GM23338 (cell line): ENCODE results near the gene PGLYRP1. TPM values are rescaled to one million over a fixed set of nuclear protein-coding genes. Genes with fewer than 3 reads are reported as not detected.

Experiments used
- ATAC-seq: fragments of 200-7000 bp; cut with Tn5 transposase; 3 replicates; pipeline ENCODE4 v1.9.1; 2020
- DNase-seq: peaks from one replicate; pipeline ENCODE4 v3.0.0-alpha.2; 2015; ENCODE audit warnings: low spot score
- H2AFZ ChIP-seq: fragments of 200-600 bp; sonication (generic); 2 replicates; pipeline ENCODE4 v1.8.0; 2016; ENCODE audit warnings: antibody characterized with exemption, mild to moderate bottlenecking, moderate library complexity
- H3F3A ChIP-seq: fragments of 200-600 bp; sonication (generic); replicated peaks from 2 replicates; pipeline ENCODE4 v1.8.0; 2017; ENCODE audit warnings: antibody characterized with exemption, mixed run types, low read depth
- H3K27ac ChIP-seq: fragments of 200-600 bp; sonication (generic); 2 replicates; pipeline ENCODE4 v1.6.1; 2016; ENCODE audit warnings: low read depth
- H3K27me3 ChIP-seq: fragments of 200-600 bp; sonication (generic); 2 replicates; pipeline ENCODE4 v1.8.0; 2016; ENCODE audit warnings: mild to moderate bottlenecking, mixed run types, moderate library complexity; ENCODE audit not compliant: insufficient read depth
- H3K36me3 ChIP-seq: fragments of 200-600 bp; sonication (generic); 2 replicates; pipeline ENCODE4 v1.8.0; 2016; ENCODE audit warnings: mild to moderate bottlenecking; ENCODE audit not compliant: insufficient read depth
- H3K4me1 ChIP-seq: fragments of 200-600 bp; sonication (generic); 2 replicates; pipeline ENCODE4 v1.8.0; 2016; ENCODE audit warnings: mild to moderate bottlenecking, moderate library complexity; ENCODE audit not compliant: insufficient read depth
- H3K4me2 ChIP-seq: fragments of 200-600 bp; sonication (generic); 2 replicates; pipeline ENCODE4 v1.7.1; 2017; ENCODE audit warnings: mixed run types
- H3K4me3 ChIP-seq: fragments of 200-600 bp; sonication (generic); 2 replicates; pipeline ENCODE4 v1.6.1; 2016; ENCODE audit warnings: mixed run types
- H3K79me2 ChIP-seq: fragments of 200-600 bp; sonication (generic); replicated peaks from 2 replicates; pipeline ENCODE4 v1.8.0; 2017; ENCODE audit warnings: mild to moderate bottlenecking; ENCODE audit not compliant: insufficient read depth
- H3K9me2 ChIP-seq: fragments of 200-600 bp; sonication (generic); 2 replicates; pipeline ENCODE4 v1.8.0; 2017; ENCODE audit not compliant: insufficient read depth
- H4K20me1 ChIP-seq: fragments of 200-600 bp; sonication (generic); replicated peaks from 2 replicates; pipeline ENCODE4 v1.8.0; 2017; ENCODE audit warnings: mild to moderate bottlenecking; ENCODE audit not compliant: insufficient read depth
- H3K27ac Mint-ChIP-seq: 2 replicates; pipeline ENCODE4 v1.8.0; 2020; ENCODE audit warnings: inconsistent platforms, mild to moderate bottlenecking, moderate library complexity, mixed read lengths
- H3K27me3 Mint-ChIP-seq: 3 replicates; pipeline ENCODE4 v1.8.0; 2022; ENCODE audit warnings: low read depth, mild to moderate bottlenecking, moderate library complexity, mixed read lengths, inconsistent platforms; ENCODE audit not compliant: insufficient read depth, poor library complexity
- H3K36me3 Mint-ChIP-seq: 3 replicates; pipeline ENCODE4 v1.8.0; 2021; ENCODE audit warnings: low read depth, mild to moderate bottlenecking, inconsistent platforms, moderate library complexity, mixed read lengths
- H3K4me1 Mint-ChIP-seq: 3 replicates; pipeline ENCODE4 v1.8.0; 2020; ENCODE audit warnings: mild to moderate bottlenecking, inconsistent platforms, mixed read lengths
- H3K4me3 Mint-ChIP-seq: 3 replicates; pipeline ENCODE4 v1.8.0; 2021; ENCODE audit warnings: moderate library complexity, mild to moderate bottlenecking, inconsistent platforms, mixed read lengths
- H3K9me3 Mint-ChIP-seq: 3 replicates; pipeline ENCODE4 v1.8.0; 2020; ENCODE audit warnings: moderate library complexity, mild to moderate bottlenecking, inconsistent platforms, mixed read lengths
- CREB1 ChIP-seq: fragments of 250-450 bp; sonication (Bioruptor Pico); IDR thresholded peaks from 2 replicates; pipeline ENCODE4 v1.5.0; 2020; ENCODE audit warnings: low read depth, mild to moderate bottlenecking, moderate library complexity
- EZH2 ChIP-seq: fragments of 200-600 bp; sonication (generic); IDR thresholded peaks from one replicate; pipeline ENCODE4 v1.8.0; 2017; ENCODE audit warnings: antibody characterized with exemption, mild to moderate bottlenecking, low read depth; ENCODE audit not compliant: unreplicated experiment
- EZH2phosphoT487 ChIP-seq: fragments of 200-600 bp; sonication (generic); IDR thresholded peaks from one replicate; pipeline ENCODE4 v1.8.1; 2018; ENCODE audit warnings: antibody characterized with exemption; ENCODE audit not compliant: unreplicated experiment
- JUNB ChIP-seq: IDR thresholded peaks from one replicate; pipeline ENCODE4 v1.6.1; 2016; ENCODE audit warnings: antibody characterized with exemption; ENCODE audit not compliant: unreplicated experiment
- NANOG ChIP-seq: IDR thresholded peaks from 2 replicates; pipeline ENCODE4 v1.6.1; 2016; ENCODE audit warnings: antibody characterized with exemption, borderline replicate concordance
- POLR2AphosphoS5 ChIP-seq: IDR thresholded peaks from 2 replicates; pipeline ENCODE4 v1.6.1; 2016; ENCODE audit warnings: antibody characterized with exemption, low read depth
- STAT1 ChIP-seq: IDR thresholded peaks from one replicate; pipeline ENCODE4 v1.6.1; 2016; ENCODE audit warnings: antibody characterized with exemption; ENCODE audit not compliant: unreplicated experiment
- ZNF114 ChIP-seq: fragments of 250-450 bp; sonication (Bioruptor Pico); IDR thresholded peaks from 2 replicates; pipeline ENCODE4 v1.5.0; 2020; ENCODE audit warnings: mild to moderate bottlenecking, moderate library complexity
- ZNF331 ChIP-seq: fragments of 250-450 bp; sonication (Bioruptor Pico); IDR thresholded peaks from 2 replicates; pipeline ENCODE4 v1.5.0; 2020; ENCODE audit warnings: low read depth, mild to moderate bottlenecking, moderate library complexity
- ZNF462 ChIP-seq: fragments of 250-450 bp; sonication (Bioruptor Pico); IDR thresholded peaks from 2 replicates; pipeline ENCODE4 v1.5.0; 2020; ENCODE audit warnings: mild to moderate bottlenecking, moderate library complexity
- polyA plus RNA-seq: library from polyadenylated mRNA; unstranded; fragments of >200 nt; fragmentation: Nextera tagmentation; extraction: Ambion mirVana; gene quantifications from 2 replicates; pipeline ENCODE4 v1.2.1, GENCODE V29; 2016
- total RNA-seq: library from RNA; depleted of rRNA; stranded (reverse); fragments of >200 nt; shearing (Covaris generic); gene quantifications from 2 replicates; pipeline ENCODE4 v1.2.3, GENCODE V29; 2014
- TF ChIP-seq, protein P1 (sequence below): IDR thresholded peaks from 2 replicates; pipeline ENCODE4 v1.6.1; 2016; ENCODE audit warnings: antibody characterized with exemption
- TF ChIP-seq, protein P2 (sequence below), 2 experiments: fragments of 200-600 bp in 1 of 2; sonication (generic) in 1 of 2; conservative IDR thresholded peaks; 2 replicates each; pipeline versions ENCODE4 v1.5.1 to v1.6.1; 2016 to 2017; ENCODE audit warnings: antibody characterized with exemption in 2 of 2, low read depth in 2 of 2, mild to moderate bottlenecking in 2 of 2, moderate library complexity in 1 of 2
- TF ChIP-seq, protein P3 (sequence below): IDR thresholded peaks from one replicate; pipeline ENCODE4 v1.6.1; 2018; ENCODE audit warnings: antibody characterized with exemption; ENCODE audit not compliant: unreplicated experiment

The PGLYRP1 gene
- total and polyA plus RNA-seq, 2 experiments from 2014 or later, result not detected

DNA sequence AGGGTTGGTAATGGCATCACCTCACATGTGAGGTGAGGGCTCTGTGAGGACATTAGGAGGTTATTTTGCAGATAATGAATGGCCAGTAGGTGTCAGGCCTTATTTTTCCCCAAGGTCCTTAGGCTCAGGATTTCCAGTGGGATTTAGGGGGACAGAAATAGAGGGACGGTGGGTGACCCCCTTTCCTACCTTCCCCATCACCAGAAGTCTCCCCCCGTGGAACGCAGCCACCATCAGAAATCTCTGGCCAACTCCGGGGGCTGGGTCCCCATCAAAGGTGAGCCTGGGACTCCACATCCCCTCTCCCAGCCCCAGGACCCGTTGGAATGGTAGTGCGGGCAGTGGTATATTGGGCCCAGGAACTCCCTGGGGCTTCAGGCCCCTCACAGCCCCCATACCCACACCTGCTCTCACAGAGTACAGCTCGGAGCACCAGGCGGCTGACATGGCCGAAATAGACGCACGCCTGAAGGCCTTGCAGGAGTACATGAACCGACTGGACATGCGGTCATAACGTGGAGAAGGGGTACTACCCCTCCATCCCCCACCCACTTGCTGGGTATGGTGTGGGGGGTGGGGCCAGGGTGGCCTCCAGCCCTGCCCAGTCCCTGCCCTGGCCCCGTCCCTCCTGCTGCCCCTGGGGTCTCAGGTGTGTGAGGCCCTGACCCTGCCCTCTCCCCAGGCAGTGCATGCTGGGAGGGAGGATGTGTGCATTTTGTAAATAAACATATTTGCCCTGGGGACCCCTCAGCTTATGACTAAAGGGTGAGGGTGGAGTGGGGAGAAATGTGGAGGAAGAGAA, 4.8 kb downstream of the PGLYRP1 start:
- H3K27ac ChIP-seq, result no peak overlapping the region
- no peak overlapping the region for H2AFZ ChIP-seq
- no peaks in the 10 kb centered on the region for H3F3A ChIP-seq
- no peak overlapping the region for H3K4me2 ChIP-seq
- Mint-ChIP-seq H3K27ac (no peak overlapping the region), H3K27me3 (peaks cover 29% of the 10 kb centered on the region), H3K4me3 (no peak overlapping the region), H3K36me3 (peaks cover 6% of the 10 kb centered on the region; the same call in 2 of the 3 replicates), H3K4me1 (peaks cover 32% of the 10 kb centered on the region), H3K9me3 (no peaks in the 10 kb centered on the region)
- no peak for TF ChIP-seq STAT1
- TF ChIP-seq CREB1, result no peak
- no peak for TF ChIP-seq EZH2phosphoT487
- TF ChIP-seq, protein P1, sequence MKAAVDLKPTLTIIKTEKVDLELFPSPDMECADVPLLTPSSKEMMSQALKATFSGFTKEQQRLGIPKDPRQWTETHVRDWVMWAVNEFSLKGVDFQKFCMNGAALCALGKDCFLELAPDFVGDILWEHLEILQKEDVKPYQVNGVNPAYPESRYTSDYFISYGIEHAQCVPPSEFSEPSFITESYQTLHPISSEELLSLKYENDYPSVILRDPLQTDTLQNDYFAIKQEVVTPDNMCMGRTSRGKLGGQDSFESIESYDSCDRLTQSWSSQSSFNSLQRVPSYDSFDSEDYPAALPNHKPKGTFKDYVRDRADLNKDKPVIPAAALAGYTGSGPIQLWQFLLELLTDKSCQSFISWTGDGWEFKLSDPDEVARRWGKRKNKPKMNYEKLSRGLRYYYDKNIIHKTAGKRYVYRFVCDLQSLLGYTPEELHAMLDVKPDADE, result no peak
- TF ChIP-seq, protein P2, sequence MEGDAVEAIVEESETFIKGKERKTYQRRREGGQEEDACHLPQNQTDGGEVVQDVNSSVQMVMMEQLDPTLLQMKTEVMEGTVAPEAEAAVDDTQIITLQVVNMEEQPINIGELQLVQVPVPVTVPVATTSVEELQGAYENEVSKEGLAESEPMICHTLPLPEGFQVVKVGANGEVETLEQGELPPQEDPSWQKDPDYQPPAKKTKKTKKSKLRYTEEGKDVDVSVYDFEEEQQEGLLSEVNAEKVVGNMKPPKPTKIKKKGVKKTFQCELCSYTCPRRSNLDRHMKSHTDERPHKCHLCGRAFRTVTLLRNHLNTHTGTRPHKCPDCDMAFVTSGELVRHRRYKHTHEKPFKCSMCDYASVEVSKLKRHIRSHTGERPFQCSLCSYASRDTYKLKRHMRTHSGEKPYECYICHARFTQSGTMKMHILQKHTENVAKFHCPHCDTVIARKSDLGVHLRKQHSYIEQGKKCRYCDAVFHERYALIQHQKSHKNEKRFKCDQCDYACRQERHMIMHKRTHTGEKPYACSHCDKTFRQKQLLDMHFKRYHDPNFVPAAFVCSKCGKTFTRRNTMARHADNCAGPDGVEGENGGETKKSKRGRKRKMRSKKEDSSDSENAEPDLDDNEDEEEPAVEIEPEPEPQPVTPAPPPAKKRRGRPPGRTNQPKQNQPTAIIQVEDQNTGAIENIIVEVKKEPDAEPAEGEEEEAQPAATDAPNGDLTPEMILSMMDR (conservative IDR thresholded peaks at IDR 0.05; ENCODE audit: low read depth in 2 of 2), result no peak
- TF ChIP-seq, protein P3, sequence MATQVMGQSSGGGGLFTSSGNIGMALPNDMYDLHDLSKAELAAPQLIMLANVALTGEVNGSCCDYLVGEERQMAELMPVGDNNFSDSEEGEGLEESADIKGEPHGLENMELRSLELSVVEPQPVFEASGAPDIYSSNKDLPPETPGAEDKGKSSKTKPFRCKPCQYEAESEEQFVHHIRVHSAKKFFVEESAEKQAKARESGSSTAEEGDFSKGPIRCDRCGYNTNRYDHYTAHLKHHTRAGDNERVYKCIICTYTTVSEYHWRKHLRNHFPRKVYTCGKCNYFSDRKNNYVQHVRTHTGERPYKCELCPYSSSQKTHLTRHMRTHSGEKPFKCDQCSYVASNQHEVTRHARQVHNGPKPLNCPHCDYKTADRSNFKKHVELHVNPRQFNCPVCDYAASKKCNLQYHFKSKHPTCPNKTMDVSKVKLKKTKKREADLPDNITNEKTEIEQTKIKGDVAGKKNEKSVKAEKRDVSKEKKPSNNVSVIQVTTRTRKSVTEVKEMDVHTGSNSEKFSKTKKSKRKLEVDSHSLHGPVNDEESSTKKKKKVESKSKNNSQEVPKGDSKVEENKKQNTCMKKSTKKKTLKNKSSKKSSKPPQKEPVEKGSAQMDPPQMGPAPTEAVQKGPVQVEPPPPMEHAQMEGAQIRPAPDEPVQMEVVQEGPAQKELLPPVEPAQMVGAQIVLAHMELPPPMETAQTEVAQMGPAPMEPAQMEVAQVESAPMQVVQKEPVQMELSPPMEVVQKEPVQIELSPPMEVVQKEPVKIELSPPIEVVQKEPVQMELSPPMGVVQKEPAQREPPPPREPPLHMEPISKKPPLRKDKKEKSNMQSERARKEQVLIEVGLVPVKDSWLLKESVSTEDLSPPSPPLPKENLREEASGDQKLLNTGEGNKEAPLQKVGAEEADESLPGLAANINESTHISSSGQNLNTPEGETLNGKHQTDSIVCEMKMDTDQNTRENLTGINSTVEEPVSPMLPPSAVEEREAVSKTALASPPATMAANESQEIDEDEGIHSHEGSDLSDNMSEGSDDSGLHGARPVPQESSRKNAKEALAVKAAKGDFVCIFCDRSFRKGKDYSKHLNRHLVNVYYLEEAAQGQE, result no peak
- TF ChIP-seq ZNF331 (CRISPR knock-in tag), result no peak
- no peak for TF ChIP-seq JUNB
- TF ChIP-seq POLR2AphosphoS5, result no peak
- TF ChIP-seq ZNF462 (CRISPR knock-in tag), result no peak
- TF ChIP-seq NANOG, result no peak
- no peak for TF ChIP-seq EZH2
- TF ChIP-seq ZNF114 (CRISPR knock-in tag), result no peak
- H3K4me3 ChIP-seq, result no peak overlapping the region
- peaks cover 19% of the 10 kb centered on the region for H3K4me1 ChIP-seq
- H3K36me3 ChIP-seq, result no peaks in the 10 kb centered on the region
- no peaks in the 10 kb centered on the region for H3K9me2 ChIP-seq
- H4K20me1 ChIP-seq, result peaks cover 7% of the 10 kb centered on the region
- peaks cover 30% of the 10 kb centered on the region for H3K27me3 ChIP-seq
- no peaks in the 10 kb centered on the region for H3K79me2 ChIP-seq
- ATAC-seq (no peak), DNase-seq (no peak)
